Nucleus accumbens (tissue), 56 donors: ENCODE results near the gene PYGO2.

Source experiments
- DNase-seq, 56 donors: peaks; one replicate each; lab custom pipeline; 2025; lab: John Stamatoyannopoulos, UW

Gene PYGO2, protein sequence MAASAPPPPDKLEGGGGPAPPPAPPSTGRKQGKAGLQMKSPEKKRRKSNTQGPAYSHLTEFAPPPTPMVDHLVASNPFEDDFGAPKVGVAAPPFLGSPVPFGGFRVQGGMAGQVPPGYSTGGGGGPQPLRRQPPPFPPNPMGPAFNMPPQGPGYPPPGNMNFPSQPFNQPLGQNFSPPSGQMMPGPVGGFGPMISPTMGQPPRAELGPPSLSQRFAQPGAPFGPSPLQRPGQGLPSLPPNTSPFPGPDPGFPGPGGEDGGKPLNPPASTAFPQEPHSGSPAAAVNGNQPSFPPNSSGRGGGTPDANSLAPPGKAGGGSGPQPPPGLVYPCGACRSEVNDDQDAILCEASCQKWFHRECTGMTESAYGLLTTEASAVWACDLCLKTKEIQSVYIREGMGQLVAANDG

DNA sequence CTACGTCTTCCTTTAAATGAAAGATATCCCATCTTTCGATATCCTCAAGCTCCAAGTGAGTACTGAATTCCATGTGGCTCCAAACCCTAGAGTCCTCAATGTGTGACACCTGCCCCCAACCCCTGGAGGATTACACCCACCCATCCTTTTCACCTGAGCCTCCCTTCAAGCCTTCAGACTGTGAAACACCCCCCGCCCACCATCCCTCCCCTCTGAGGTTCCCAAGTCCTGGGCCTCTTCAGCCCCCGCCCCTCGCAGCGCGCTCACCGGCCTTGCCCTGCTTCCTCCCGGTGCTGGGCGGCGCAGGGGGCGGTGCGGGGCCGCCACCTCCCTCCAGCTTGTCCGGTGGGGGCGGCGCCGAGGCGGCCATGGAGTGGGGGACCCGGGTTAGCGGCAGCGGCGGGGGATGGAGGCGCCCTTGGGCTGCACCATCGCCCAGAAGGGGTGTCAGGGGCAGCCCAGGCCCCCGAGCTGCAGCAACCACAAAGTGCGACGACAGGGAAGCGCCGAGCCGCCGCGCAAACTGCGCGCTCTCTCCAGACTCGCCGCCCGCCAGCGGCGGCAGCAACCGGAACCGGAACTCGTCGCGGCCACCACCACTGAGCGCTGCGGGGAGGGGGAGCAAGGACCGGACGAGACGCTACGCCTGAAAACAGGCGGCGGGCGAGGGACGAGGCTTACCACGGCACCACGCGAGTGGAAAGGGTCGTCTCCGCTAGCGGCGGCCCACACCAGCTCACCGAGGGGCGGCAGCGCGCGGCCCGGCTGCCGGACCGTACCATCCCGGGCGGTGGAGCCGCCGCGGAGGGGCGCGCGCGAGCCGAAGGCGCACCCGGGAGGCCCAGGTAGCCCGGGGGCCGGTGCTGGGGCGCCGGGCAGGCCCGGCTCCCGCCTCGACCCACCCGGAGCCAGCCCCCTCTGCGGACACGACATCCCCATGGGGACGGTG lies at the start of gene PYGO2:
TSS of gene PYGO2 (minus strand) at position 576 of the 949 bp plus-strand sequence. CDS start at position 370, 206 bp downstream.
- peak in 53 of 56 donors; percentile 33 to 90 (median 72) for DNase-seq

DNA sequence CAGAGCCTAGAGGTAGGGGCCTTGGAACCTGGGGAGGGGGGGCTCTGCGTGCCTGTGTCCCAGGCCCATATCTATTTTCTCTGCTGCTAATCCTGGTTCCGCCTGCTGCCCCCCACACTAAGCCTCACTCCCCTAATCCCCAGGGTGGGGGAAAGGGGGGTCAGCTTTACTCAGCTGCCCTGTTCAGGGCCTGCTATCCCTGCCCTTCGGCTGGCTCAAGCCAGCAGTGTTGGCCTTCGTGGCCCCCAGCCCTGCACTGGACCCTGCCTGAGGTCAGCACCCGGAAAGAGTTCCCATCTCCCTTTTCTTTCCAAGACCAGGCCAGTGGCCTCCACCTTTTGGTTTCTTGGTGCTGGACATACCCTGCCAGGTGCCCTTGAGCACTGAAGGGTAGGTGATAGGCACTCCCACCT lies 49.4 kb upstream of the PYGO2 start:
- no peak for DNase-seq

DNA sequence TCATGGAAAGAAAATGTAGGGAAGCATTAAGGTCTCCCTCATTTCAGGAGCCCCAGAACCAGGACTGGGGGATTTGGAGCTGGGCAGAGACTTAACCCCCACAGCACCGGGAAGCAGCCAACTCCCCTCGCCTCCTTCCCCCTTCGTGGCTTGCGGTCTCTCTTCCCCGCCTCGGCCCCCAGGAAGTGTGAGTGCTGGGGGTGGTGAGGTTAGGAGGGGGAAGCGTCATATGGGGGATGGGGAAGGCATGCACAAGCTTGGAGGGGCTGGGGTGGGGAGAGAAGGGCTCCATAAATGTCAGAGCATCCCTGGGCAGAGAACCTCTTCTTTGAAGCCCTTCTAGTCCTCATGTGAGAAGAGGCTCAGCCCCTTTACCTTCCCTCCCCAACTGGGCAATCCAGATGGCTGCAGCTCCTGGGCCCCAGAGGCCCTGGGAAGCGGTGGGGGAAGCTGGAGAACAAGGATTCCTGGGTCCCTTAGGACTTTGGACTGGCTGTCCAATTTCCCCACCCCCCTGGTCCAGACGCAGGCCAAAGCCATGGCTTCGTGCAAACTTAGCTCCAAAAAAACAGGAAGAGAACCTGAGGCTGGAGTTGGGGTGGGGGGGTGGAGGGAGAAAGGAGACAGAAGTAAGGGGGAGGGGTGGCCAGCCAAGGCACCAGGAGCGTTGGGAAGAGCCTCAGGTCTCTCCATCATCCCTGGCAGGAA lies 48.8 kb upstream of the PYGO2 start:
- no peak for DNase-seq

DNA sequence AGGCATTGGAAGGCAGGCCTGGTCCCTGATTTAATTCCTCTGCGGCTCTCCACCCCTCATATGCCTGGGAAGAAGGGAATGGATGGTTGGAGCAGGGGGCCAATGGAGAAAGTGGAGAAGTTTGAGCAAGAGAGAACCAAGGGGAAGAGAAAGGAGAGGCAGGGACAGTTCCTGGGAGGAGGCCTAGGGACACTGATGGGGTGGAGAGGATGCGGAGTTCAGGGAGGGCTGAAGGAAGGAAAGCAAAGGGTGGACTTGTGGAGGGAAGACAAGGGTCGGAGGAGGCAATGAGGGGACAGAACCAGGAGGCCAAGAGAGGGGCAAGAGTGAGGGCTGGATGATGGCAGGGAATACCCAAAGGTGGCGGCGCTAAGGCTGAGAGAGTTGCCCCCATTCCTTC lies 48.2 kb upstream of the PYGO2 start:
- no peak for DNase-seq

DNA sequence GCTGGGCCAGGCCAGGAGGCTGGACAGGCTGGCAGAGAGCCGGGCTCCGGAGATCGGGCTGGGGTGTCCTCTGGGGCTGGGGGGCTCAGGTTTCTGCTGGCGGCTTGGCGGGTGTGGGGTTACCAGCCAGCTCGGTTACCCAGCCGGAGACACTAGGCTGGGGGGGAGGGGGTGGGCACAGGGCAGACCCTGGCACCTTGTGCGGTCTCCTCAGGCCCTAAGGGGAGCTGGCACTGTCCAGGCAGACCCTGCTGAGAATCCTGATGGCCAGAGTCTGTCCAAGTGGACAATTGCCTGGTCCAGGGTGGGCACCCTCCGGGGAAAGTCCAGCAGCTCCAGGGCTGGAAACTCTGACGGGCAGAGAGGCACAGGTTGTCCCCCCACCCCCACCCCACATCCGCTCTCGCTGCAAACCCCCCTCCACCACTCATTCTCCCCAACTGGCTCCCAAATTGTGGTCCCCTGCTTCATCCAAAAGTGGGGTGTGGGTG lies 47.7 kb upstream of the PYGO2 start:
- no peak for DNase-seq

DNA sequence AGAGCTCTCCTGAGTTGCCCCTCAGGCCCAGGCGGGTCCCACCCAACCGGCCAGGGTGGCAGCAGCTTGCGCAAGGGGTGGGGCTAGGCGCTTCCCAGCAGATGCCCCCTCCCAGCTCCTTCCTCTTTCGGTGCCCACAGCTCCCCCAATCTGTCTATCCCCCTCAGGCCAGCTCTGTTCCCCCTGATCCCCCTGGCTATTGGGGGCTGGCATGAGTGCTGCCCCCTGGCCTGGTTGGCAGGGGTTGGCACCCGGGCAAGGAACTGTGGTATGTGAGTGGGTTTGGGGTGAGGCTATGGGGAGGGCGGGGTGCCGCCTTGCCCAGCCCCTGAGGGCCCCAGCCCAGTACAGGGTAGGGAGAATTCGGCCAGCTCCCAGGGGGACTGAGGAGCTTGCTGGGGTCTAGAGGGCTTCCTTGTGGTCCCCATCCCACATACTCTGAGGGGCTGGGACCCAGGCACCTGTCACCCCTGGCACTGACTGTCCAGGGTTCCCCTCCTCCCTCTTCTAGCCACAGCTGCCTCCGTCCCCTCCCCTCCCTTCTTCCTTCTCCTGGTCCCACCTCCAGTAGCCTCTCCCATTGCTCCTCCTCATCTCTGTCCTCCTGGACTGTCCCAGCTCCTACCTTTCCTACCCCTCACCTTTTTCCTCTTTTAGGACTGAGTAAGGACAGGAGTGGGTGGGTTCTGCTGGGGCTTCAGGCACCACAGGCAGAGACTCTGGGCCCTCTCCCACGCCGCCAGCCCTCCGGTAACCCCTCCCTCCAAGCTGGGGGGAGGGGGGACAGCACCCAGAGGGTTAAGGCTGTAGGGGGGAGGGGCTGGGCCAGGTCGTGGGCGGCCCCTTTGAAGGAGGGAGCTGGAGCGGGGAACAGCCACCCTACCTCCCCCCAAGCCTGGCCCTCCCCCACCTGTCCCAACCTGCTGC lies 46.7 kb upstream of the PYGO2 start:
- peak in 6 of 56 donors; percentile 23 to 54 (median 34) for DNase-seq

DNA sequence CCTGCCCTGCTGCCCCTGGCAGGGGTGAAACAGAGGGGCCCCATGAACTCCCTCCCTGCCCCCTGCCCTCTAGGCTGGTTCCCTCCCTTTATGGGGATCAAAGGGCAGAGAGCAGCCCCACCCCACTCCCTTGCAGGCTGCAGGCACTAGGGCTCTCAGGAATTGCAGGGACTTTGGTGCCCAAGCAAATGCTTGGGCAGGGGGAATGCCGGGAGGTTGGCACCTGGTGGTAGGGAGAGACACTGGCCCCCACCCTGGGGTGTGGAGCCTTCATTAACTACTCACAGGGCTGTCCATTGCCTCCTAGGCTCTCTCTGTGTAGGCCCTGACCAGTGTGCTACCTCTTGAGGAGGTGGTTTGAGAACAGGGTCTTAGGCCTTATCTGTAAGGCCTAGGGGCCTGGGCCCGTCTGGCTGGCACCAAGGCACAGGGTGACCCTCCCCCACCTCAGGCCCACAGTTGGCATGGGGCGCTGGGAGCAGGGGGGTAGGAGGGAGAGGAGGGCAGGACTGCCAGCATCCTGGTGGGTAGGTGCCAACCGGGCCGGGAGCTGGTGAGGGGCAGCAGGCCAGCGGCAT lies 45.8 kb upstream of the PYGO2 start:
- peak in 44 of 56 donors; percentile 14 to 79 (median 40) for DNase-seq

DNA sequence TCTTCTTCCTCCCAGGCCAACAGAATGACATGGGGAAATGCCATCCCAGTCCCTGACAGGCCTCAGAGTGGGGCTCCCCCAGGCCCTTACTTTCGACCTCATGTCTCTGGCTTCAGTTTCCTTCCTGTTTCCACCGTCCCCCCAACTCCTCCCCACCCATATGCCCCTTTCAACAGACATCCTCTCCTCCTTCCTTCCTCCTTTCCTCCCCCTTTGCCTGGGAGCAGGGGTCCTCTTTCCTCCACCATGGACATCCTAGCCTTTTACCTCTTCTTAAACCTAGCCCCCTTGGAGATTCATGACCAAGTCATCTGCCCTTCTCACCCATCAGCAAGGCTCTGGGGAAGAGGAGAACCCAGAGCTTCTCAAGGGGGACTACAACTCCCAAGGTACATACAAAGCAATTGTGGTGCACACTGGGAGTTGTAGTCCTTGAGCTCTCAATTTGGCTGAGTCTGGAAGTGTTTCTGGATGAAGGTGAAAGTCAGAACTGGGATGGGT lies 45.1 kb upstream of the PYGO2 start:
- DNase-seq: peak in 18 of 56 donors; percentile 10 to 57 (median 33)

DNA sequence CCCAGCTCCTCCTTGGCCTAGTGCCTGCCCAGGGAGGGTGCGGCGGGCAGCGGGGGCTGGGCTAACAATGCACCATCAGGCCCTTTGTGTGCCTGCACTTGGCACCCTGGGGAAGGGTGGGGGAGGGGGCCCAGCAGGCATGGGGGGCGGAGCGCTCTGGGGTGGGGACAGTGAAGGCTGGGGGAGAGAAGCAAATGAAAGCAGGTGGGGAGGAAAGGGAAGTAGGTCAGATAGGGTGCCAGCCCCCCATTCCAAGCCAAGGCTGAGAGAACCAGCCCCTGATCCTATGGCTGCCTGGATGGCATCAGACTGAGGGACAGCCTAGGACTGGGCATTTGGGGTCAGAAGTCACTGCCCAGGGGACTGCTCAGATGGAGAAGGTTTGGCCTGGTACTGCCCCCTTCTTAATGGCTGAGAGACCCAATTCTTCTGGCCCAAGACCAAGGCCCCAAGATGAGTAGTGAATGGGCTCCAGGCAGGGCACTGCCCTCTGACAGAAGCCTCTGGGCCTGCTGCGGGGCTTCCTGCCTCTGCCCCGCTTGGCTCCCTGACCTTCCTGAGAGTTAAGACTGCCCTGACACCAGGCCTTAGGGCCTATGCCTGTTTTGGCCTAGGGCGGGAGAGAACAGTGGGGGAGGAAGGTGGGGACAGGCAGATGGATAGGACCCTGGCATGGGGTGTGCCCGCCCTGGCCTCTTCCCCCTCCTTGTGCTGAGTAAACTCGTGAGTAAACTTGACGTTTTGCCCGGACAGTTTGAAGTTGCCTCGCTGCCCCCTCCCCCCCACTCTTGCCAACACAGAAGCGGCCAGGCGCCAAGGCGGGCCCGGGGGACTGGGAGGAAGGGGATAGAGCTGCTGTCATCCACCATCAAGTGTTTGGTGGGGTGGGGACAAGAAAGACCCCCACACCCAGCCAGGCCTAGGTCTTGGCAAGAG lies 43.8 kb upstream of the PYGO2 start:
- peak in 52 of 56 donors; percentile 24 to 89 (median 67) for DNase-seq

DNA sequence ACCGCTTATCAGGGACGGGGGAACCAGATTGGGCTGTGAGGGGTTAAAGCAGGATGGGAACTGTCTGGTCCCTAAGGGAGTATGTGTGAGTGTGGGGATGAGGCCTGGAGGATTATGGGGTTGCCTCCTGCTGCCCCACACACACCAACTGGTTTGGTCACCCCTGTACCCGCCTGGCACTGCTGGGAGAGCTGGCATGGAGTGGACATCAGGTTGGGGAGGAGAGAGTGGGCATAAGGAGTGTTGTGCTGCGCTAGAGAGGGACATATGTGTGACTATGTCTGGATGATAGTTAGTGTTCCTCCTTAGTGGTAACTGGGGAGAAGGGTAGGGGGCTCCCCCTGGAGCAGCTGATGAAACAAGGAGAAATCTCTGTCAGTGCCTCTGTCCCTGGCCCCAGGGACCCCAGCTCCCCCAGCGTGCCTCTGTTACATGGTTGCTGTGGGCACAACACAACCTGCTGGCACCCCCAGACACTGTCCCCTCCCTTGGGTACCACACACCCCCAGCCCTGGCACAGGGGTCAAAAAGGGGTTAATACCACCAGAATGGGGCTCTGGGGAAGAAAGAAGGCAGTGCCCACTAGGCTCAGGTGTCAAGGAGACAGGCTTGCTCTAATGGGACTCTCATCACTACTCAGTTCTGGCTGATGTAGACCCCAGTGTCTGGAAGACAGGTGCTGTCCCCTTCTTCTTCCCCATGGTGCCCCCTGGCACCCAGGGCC lies 42.9 kb upstream of the PYGO2 start:
- peak in 17 of 56 donors; percentile 24 to 71 (median 49) for DNase-seq

DNA sequence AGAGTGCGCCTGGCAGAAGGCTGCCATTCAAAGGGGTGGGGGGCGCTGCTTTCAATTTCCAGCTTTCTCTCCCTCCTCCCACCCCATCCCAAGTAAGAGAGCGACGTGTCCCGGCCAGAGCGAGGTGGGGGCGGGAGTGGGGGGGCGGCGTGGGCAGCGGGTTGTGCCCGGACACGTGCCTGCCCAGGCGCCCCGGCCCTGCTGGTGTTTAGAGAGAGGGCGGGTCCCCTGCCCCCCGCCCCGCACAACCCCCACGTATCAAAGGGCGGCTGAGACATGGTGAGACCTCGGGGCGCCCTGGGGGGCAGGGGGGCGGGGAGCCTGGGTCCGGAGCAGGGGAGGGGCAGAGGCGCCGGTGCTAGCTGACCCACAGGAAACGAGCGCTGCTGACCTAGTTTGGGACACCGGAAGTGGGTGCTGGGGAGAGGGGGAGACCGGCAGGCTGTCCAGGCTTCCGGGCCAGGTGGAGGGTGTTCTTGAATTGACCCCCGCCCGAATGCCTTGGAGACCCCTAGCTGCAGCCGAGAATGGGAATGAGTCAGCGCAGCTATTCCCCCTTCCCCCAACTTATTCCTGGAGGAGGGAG lies 42.3 kb upstream of the PYGO2 start:
- peak in 44 of 56 donors; percentile 17 to 81 (median 53) for DNase-seq

DNA sequence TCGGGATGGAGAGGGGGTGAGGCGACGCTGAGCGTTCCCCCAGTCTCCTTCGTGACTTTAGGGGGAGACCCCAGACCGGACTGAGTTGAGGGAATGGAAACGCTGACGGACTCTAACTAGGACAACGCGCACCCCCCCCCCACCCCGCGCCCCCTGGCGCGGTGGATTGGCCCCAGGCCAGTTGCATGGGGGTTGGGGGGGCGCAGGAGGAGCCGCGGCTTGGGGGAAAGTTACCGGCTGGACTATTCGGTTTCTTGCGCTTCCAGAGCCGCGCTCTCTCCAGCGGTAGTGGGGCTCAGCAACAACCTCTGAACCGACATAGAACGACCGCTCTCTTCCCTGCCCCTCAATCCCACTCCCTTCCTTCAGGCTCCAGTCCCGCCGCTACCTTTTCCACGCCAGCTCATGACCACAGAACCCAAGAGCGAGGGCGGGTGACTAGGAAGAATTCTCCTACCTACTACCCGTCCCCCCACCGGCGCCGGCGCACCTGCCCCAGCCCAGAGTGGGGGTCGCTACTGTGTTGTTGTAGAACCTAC lies 41.7 kb upstream of the PYGO2 start:
- DNase-seq: peak in 26 of 56 donors; percentile 29 to 73 (median 48)

DNA sequence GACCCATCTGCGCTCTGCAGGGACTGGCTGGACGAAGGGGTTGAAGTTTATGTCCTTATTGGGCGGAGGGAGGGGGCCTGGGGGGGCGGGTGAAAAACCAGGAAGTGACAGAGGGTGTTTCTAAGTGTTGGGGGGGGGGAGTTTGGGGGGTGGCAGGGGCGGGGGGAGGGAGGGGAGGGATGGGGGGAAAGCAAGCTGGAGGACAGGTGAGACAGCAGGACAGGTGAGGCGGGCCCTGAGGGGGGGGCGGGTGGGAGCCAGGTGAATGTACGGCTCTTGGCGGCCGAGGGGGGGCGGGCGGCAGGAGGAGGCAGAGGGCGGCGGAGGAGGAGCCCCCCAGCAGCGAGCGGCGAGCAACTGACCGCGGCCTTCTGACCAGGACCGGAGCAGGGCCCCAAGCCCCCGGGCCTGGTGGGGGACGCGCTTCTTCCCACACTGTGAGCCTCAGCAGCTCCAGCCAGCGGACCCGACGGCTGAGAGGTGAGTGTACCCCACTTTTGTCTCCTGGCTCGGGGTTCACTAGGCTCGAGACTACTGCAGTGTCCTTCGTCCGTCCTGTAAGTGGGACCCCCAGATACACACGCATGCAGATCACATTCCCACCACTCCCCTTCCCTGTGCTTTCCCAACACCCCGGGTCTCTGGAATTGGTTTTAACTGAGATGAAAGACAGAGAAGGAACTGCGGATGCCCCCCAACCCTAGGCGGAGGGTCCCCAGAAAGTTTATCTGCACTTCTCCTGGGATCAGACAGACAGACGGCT lies 41.1 kb upstream of the PYGO2 start, which contains the start of gene ZBTB7B:
TSS of gene ZBTB7B (plus strand) at position 339 of the 763 bp plus-strand sequence. CDS start 11,859 bp downstream, outside the sequence.
- peak in 25 of 56 donors; percentile 22 to 87 (median 63) for DNase-seq

DNA sequence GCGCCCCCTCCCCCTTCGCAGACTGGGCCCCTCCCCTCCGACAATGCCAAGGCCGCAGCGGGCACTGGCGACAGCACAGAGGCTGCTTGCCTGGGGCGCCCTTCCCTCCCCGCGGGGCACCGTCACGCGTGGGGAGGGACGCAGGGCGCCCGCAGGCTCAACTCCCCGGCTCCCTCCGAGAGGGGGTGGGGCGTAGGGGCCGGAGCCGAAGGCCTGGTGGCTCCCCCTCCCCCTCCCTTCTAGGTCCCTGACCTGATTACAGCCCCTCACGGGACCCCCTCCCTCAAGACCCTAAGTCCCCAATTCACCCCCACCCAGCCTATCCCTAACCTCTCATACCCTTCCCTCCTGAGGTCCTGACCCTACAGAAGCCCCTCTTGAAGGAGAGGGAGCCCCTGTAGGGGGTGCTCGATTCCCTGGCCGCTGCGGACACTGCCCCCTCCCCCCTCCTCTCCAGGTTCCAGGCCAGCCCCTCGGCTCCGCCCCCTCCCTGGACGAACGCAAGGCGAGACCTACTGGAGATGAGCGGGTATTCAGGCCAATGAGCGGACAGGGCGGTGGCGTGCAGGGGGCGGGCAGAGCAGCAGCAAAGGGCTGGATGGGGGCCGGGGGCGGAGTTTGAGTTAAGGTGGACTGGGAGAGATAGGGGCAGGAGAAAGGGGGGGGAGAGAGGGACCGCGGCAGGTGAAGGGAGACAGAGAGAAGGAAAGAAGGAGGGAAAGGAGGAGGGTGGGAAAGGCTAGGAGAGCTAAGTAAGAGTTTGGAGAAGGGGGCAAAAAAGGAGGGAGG lies 40.3 kb upstream of the PYGO2 start:
- peak; percentile 83 to 100 (median 99) for DNase-seq

DNA sequence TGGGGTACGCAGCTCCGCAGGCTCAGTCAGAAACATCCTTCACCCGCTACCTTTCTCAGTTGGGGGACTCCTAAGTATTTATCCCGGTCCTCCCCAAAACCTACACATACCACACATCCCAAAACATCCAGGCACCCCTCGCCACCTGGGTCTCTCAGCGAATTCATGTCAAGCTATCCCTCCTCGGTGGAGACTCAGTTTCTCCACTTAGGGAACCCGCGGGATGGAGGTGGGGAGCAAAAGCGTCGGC lies 39.8 kb upstream of the PYGO2 start:
- peak in 2 of 56 donors; percentile 79 to 90 for DNase-seq
